Thyroid gland (tissue), 4 donors: Measurements from ENCODE around the gene IL21R. TPM values are rescaled to one million over a fixed set of nuclear protein-coding genes. Genes with fewer than 3 reads are reported as not detected.

Experiments
- DNase-seq, 2 donors: peaks; one replicate each; pipeline ENCODE4 v3.0.0-alpha.2; 2019
- H3K27ac ChIP-seq, 3 donors: fragments of 200-600 bp; sonication (generic); 1 replicate in 2 of 3; 2 replicates in 1 of 3; pipeline ENCODE4 v1.5.1; 2016 to 2019; ENCODE audit warnings: mild to moderate bottlenecking in 1 of 3, moderate library complexity in 1 of 3
- H3K27me3 ChIP-seq: fragments of 200-600 bp; sonication (generic); one replicate; pipeline ENCODE4 v1.5.1; 2019
- H3K36me3 ChIP-seq, 2 donors: fragments of 200-600 bp; sonication (generic); one replicate each; pipeline ENCODE4 v1.5.1; 2016 to 2019
- H3K4me1 ChIP-seq, 2 donors: fragments of 200-600 bp; sonication (generic); one replicate each; pipeline ENCODE4 v1.5.1; 2017 to 2019
- H3K4me3 ChIP-seq, 3 donors: fragments of 200-600 bp; sonication (generic); replicated peaks in 1 of 3; 1 replicate in 2 of 3; 2 replicates in 1 of 3; pipeline ENCODE4 v1.5.1; 2016; ENCODE audit warnings: mild to moderate bottlenecking in 1 of 3
- H3K9me3 ChIP-seq: fragments of 200-600 bp; sonication (generic); one replicate; pipeline ENCODE4 v1.5.1; 2017
- POLR2A ChIP-seq, 2 donors: fragments of 450-650 bp; IDR thresholded peaks; one replicate each; pipeline ENCODE4 v1.6.1; 2017; ENCODE audit warnings: antibody characterized with exemption in 2 of 2, mild to moderate bottlenecking in 2 of 2, moderate library complexity in 1 of 2
- WGBS, 2 donors: methylation state at CpG; one replicate each; pipeline ENCODE4 v1.1.5; 2017; 5-methylcytosine and 5-hydroxymethylcytosine counted together
- intact Hi-C: fragments of 100-400 bp; cut with DNase I; formaldehyde crosslinking; loops from one replicate; pipeline ENCODE4 v1.15.1; 2023
- total RNA-seq, 4 donors: library from RNA; depleted of rRNA; stranded (reverse); fragments of >200 nt; gene quantifications; one replicate each; pipeline ENCODE4 v1.2.3, GENCODE V29; 2016
- TF ChIP-seq, protein P1 (sequence below), 6 experiments: fragments of 200-600 bp in 3 of 6; fragments of 450-650 bp in 3 of 6; sonication (generic) in 3 of 6; IDR thresholded peaks; one replicate each; pipeline ENCODE4 v1.5.1; 2016 to 2019; ENCODE audit warnings: antibody characterized with exemption in 6 of 6, mild to moderate bottlenecking in 2 of 6, inconsistent platforms in 1 of 6, moderate library complexity in 1 of 6

Gene IL21R
- total RNA-seq, 4 donors from 2014 or later = 0.11 to 0.88 (median 0.32) TPM

DNA sequence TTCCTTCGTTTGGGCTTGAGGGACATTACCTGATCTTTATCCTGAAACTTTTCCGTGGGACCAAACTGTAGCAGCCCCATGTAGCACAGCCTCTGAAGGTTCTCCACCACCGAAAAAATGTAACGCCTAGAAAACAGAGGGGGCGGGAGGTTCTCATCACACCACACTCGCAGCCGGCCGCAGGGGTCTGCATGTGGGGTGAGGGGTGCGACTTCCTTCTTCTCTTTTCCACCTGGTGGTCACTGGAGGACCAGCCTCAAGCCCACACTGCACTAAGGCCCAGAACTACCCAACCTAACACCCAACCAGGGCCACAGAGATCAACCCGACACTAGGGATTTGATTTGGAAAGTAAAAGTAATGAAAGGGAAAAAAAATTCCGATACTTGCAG, 90.6 kb downstream of the IL21R start:
- Histone ChIP-seq H3K4me3 (no peak overlapping the region), H3K27me3 (no peaks in the 10 kb centered on the region), H3K9me3 (no peaks in the 10 kb centered on the region), H3K4me1 (peaks cover 3 to 4% of the 10 kb centered on the region in 2 donors), H3K27ac (peak overlapping the region in 1 of 3 donors; percentile 37), H3K36me3 (peaks cover 78 to 86% of the 10 kb centered on the region in 2 donors)
- no peak for DNase-seq
- intact Hi-C loops = no loop called here
- WGBS, 2 donors = 92 to 93% methylated on average over 11 of the region's 11 CpGs
- TF ChIP-seq, protein P1, sequence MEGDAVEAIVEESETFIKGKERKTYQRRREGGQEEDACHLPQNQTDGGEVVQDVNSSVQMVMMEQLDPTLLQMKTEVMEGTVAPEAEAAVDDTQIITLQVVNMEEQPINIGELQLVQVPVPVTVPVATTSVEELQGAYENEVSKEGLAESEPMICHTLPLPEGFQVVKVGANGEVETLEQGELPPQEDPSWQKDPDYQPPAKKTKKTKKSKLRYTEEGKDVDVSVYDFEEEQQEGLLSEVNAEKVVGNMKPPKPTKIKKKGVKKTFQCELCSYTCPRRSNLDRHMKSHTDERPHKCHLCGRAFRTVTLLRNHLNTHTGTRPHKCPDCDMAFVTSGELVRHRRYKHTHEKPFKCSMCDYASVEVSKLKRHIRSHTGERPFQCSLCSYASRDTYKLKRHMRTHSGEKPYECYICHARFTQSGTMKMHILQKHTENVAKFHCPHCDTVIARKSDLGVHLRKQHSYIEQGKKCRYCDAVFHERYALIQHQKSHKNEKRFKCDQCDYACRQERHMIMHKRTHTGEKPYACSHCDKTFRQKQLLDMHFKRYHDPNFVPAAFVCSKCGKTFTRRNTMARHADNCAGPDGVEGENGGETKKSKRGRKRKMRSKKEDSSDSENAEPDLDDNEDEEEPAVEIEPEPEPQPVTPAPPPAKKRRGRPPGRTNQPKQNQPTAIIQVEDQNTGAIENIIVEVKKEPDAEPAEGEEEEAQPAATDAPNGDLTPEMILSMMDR (IDR thresholded peaks at IDR 0.05) = no peak
- no peak for TF ChIP-seq POLR2A (IDR thresholded peaks at IDR 0.05)

- intact Hi-C loops = no loop called here
- Histone ChIP-seq H3K27ac (no peak overlapping the region), H3K4me1 (peaks cover 27 to 28% of the 10 kb centered on the region in 2 donors), H3K27me3 (no peaks in the 10 kb centered on the region), H3K4me3 (no peak overlapping the region), H3K36me3 (peaks cover 58 to 64% of the 10 kb centered on the region in 2 donors), H3K9me3 (no peaks in the 10 kb centered on the region)
- DNase-seq = no peak
- 81 to 87% methylated on average over 13 of the region's 13 CpGs for WGBS, 2 donors
- TF ChIP-seq, protein P1 (IDR thresholded peaks at IDR 0.05) = no peak
- TF ChIP-seq POLR2A (IDR thresholded peaks at IDR 0.05) = no peak
Measured at GRCh38 chr16:27495191-27495590, 93.2 kb downstream of the IL21R start.

- no peaks in the 10 kb centered on the region for H3K9me3 ChIP-seq
- intact Hi-C loops = no loop called here
- no peaks in the 10 kb centered on the region for H3K27me3 ChIP-seq
- peaks cover 64% of the 10 kb centered on the region in 2 donors for H3K36me3 ChIP-seq
- 37 to 46% methylated on average over 9 of the region's 9 CpGs for WGBS, 2 donors
- H3K4me1 ChIP-seq = peaks cover 27 to 35% of the 10 kb centered on the region in 2 donors
- TF ChIP-seq, protein P1 (IDR thresholded peaks at IDR 0.05) = no peak
- DNase-seq = peak; percentile 73 to 75
- no peak overlapping the region for H3K4me3 ChIP-seq
- H3K27ac ChIP-seq = peak overlapping the region; percentile 79 to 89 (median 84)
Measured at GRCh38 chr16:27498031-27498825, 96.3 kb downstream of the IL21R start.

GRCh38 chr16:27498916-27499658, 97.1 kb downstream of the IL21R start:
- H3K36me3 ChIP-seq = peaks cover 66 to 67% of the 10 kb centered on the region in 2 donors
- peak overlapping the region; percentile 79 to 89 (median 84) for H3K27ac ChIP-seq
- no peaks in the 10 kb centered on the region for H3K27me3 ChIP-seq
- no peak overlapping the region for H3K4me3 ChIP-seq
- TF ChIP-seq POLR2A (IDR thresholded peaks at IDR 0.05) = peak in 1 of 2 donors; percentile 27
- TF ChIP-seq, protein P1 (IDR thresholded peaks at IDR 0.05) = peak in 2 of 6 experiments; percentile 28 to 29
- 47 to 57% methylated on average over 14 of the region's 14 CpGs for WGBS, 2 donors
- H3K9me3 ChIP-seq = no peaks in the 10 kb centered on the region
- peaks cover 27 to 35% of the 10 kb centered on the region in 2 donors for H3K4me1 ChIP-seq
- intact Hi-C loops = no loop called here
- DNase-seq = peak; percentile 91 to 95
